CD4-positive, CD25-positive, alpha-beta regulatory T cell (primary cell): ENCODE data around the gene CARM1. TPM values are rescaled to one million over a fixed set of nuclear protein-coding genes. Genes with fewer than 3 reads are reported as not detected.
A peak's percentile ranks its signal among the peaks of the same experiment; 100 is the strongest.
"Not testable (repeated sequence)": the region's sequence is repeated elsewhere in the genome, so short reads cannot be mapped to it uniquely, and the experiment has no call there.

Experiments
- ATAC-seq, 2 donors: fragments of 150-1000 bp; cut with Tn5 transposase; one replicate each; pipeline ENCODE4 v1.10.0; 2021; ENCODE audit warnings: low read depth in 2 of 2, moderate number of reproducible peaks in 2 of 2, moderate library complexity in 1 of 2
- DNase-seq, 3 donors: peaks; one replicate each; pipeline versions ENCODE4 v3.0.0 to v3.0.0-alpha.2; 2012 to 2022; ENCODE audit warnings: mixed read lengths in 1 of 3
- H3K27ac ChIP-seq: one replicate; pipeline ENCODE4 v1.7.0; 2013; ENCODE audit warnings: mild to moderate bottlenecking, low read length; ENCODE audit not compliant: insufficient read depth, poor library complexity, severe bottlenecking
- H3K27me3 ChIP-seq: one replicate; pipeline ENCODE4 v1.7.0; 2013; ENCODE audit warnings: low read length; ENCODE audit not compliant: control insufficient read depth, insufficient read depth
- H3K36me3 ChIP-seq: one replicate; pipeline ENCODE4 v1.7.0; 2013; ENCODE audit warnings: mild to moderate bottlenecking, low read length, moderate library complexity; ENCODE audit not compliant: control insufficient read depth, insufficient read depth
- H3K4me1 ChIP-seq: 2 replicates; pipeline ENCODE4 v1.7.0; 2013; ENCODE audit warnings: mild to moderate bottlenecking, low read length; ENCODE audit not compliant: insufficient read depth, control insufficient read depth, poor library complexity, severe bottlenecking
- H3K4me3 ChIP-seq: one replicate; pipeline ENCODE4 v1.7.0; 2013; ENCODE audit warnings: low read depth, mild to moderate bottlenecking, low read length, moderate library complexity
- H3K9me3 ChIP-seq, 2 experiments: 1 replicate in 1 of 2; 2 replicates in 1 of 2; pipeline ENCODE4 v1.7.0; 2013; ENCODE audit warnings: low read length in 2 of 2, mild to moderate bottlenecking in 1 of 2, moderate library complexity in 1 of 2; ENCODE audit not compliant: control insufficient read depth in 2 of 2
- H3K27ac Mint-ChIP-seq, 3 donors: one replicate each; pipeline ENCODE4 v1.8.0; 2020 to 2022; ENCODE audit warnings: mild to moderate bottlenecking in 3 of 3, mixed read lengths in 3 of 3, moderate library complexity in 2 of 3
- H3K27me3 Mint-ChIP-seq: one replicate; pipeline ENCODE4 v1.8.0; 2022; ENCODE audit warnings: mild to moderate bottlenecking, mixed read lengths
- H3K36me3 Mint-ChIP-seq: one replicate; pipeline ENCODE4 v1.8.0; 2020; ENCODE audit warnings: mixed read lengths
- H3K4me1 Mint-ChIP-seq, 4 donors: one replicate each; pipeline ENCODE4 v1.8.0; 2020 to 2022; ENCODE audit warnings: mixed read lengths in 4 of 4, mild to moderate bottlenecking in 1 of 4
- H3K4me3 Mint-ChIP-seq, 4 donors: one replicate each; pipeline ENCODE4 v1.8.0; 2020 to 2022; ENCODE audit warnings: mild to moderate bottlenecking in 4 of 4, mixed read lengths in 4 of 4, moderate library complexity in 3 of 4
- H3K9me3 Mint-ChIP-seq, 7 donors: one replicate each; pipeline ENCODE4 v1.8.0; 2020 to 2022; ENCODE audit warnings: mixed read lengths in 7 of 7, mild to moderate bottlenecking in 3 of 7, moderate library complexity in 2 of 7
- polyA plus RNA-seq, 4 donors: library from polyadenylated mRNA; unstranded; fragments of 300-500 nt; fragmentation: Illumina TruSeq; gene quantifications; one replicate each; pipeline ENCODE4 v1.2.3, GENCODE V29; 2021
- total RNA-seq: library from RNA; stranded (reverse); gene quantifications from one replicate; pipeline ENCODE4 v1.2.3, GENCODE V29; 2022

Gene CARM1
- total and polyA plus RNA-seq, 5 donors from 2014 or later, result 0.39 to 26.0 (median 0.59) TPM

DNA sequence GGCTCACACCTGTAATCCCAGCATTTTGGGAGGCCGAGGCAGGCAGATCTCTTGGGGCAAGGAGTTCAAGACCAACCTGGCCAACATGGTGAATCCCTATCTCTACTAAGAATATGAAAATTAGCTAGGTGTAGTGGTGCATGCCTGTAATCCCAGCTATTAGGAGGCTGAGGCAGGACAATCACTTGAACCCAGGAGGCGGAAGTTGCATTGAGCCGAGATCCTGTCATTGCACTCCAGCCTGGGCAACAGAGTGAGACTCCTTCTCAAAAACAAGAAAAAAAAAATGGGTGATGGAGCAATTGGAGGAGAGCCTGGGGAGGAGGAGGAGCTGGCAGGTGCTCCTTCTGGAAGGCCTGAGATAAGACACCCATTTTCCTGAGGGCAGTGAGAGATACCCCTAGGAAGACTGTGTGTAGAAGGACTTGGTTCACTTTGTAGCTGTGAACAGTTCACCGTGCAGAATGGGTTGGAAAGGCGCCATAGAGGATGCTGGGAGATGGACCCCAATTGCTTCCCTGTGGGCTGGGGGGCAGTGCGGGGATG is 8.7 kb upstream of the CARM1 start:
- Histone ChIP-seq H3K4me3 (no peak overlapping the region), H3K9me3 (no peaks in the 10 kb centered on the region), H3K4me1 (peaks cover 7% of the 10 kb centered on the region), H3K27ac (no peak overlapping the region), H3K36me3 (no peaks in the 10 kb centered on the region), H3K27me3 (no peaks in the 10 kb centered on the region)
- Mint-ChIP-seq H3K27ac (peak overlapping the region in 1 of 3 donors; percentile 17), H3K9me3 (no peaks in the 10 kb centered on the region), H3K27me3 (no peaks in the 10 kb centered on the region), H3K36me3 (no peaks in the 10 kb centered on the region), H3K4me3 (no peak overlapping the region), H3K4me1 (peaks cover 5 to 18% (median 7%) of the 10 kb centered on the region in 4 donors)
- no peak for DNase-seq
- ATAC-seq, result no peak

DNA sequence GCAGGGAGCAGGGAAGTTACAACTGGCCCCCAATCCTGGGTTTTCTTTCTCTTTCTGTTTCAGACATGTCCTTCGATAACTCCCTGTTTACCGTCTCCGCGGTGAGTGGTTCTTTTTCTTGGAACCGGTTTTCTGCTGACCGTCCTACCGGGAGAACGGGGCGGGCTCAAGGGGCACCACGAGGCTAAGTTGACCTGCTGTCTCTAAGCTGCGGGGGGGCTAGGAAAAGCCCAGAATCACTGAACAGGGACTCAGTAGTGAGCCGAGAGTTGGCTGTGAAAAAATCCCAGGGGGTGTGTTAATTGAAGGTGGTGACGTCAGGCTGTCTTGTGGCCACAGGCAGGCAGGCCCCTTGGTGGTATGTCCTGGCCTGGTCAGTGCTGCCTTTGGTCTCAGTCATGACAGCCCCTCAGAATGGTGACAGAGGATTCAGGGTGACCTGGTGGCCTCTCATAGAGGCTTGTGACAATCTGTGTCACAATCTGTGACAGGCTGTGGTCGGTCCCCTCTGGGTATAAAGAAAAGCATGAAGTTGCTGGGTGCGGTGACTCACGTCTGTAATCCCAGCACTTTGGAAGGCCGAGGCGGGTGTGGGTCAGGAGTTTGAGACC is 8.1 kb upstream of the CARM1 start:
- no peak for ATAC-seq
- Mint-ChIP-seq H3K4me3 (no peak overlapping the region), H3K4me1 (peaks cover 6 to 23% (median 12%) of the 10 kb centered on the region in 4 donors), H3K27me3 (no peaks in the 10 kb centered on the region), H3K9me3 (no peaks in the 10 kb centered on the region), H3K36me3 (no peaks in the 10 kb centered on the region), H3K27ac (peak overlapping the region in 1 of 3 donors; percentile 62)
- Histone ChIP-seq H3K9me3 (no peaks in the 10 kb centered on the region), H3K27ac (no peak overlapping the region), H3K27me3 (no peaks in the 10 kb centered on the region), H3K4me1 (peaks cover 7% of the 10 kb centered on the region), H3K36me3 (no peaks in the 10 kb centered on the region), H3K4me3 (no peak overlapping the region)
- DNase-seq, result no peak

DNA sequence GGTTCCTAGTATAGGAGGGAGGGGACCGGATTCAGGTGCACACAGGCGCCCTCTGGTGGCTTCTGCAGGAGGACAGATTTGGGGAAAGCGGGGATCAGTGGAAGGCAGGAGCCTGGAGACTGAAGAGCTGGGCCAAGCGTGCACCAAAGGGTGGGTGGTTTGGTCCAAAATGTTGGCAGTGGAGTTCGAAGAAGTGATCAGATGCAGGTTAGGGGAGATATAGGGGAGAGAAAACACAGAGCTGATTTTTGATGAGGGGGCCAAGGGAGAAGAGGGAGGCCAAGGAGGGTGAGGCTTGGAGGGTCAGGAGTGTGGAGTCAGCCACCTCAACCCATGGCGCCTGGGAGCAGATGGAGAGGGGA is 6.8 kb upstream of the CARM1 start:
- peak; percentile 61 to 72 for ATAC-seq

DNA sequence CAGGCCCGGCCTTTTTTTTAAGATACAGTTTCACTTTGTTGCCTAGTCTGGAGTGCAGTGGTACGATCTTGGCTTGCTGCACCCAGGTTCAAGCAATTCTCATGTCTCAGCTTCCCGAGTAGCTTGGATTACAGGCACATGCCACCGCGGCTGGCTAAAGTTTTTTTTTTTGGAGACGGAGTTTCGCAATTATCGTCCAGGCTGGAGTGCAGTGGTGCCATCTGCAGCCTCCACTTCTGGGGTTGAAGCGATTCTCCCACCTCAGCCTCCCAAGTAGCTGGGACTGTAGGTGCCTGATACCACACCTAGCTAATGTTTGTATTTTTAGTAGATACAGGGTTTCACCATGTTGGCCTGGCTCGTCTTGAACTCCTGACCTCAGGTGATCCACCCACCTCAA is 4.9 kb upstream of the CARM1 start:
- H3K4me3 ChIP-seq, result no peak overlapping the region
- H3K36me3 ChIP-seq, result no peaks in the 10 kb centered on the region
- Mint-ChIP-seq H3K4me1 (peaks cover 6 to 36% (median 16%) of the 10 kb centered on the region in 4 donors), H3K27me3 (no peaks in the 10 kb centered on the region), H3K4me3 (no peak overlapping the region), H3K36me3 (no peaks in the 10 kb centered on the region), H3K27ac (no peak overlapping the region), H3K9me3 (no peaks in the 10 kb centered on the region)
- H3K9me3 ChIP-seq, result no peaks in the 10 kb centered on the region
- ATAC-seq, result no peak
- DNase-seq, result no peak
- no peak overlapping the region for H3K27ac ChIP-seq
- H3K4me1 ChIP-seq, result peaks cover 12% of the 10 kb centered on the region
- H3K27me3 ChIP-seq, result no peaks in the 10 kb centered on the region

More for the DNA sequence above, 6.8 kb upstream of the CARM1 start:
- Mint-ChIP-seq H3K4me1 (peaks cover 6 to 27% (median 16%) of the 10 kb centered on the region in 4 donors), H3K27ac (peak overlapping the region in 2 of 3 donors; percentile 15 to 36), H3K9me3 (no peaks in the 10 kb centered on the region), H3K36me3 (no peaks in the 10 kb centered on the region), H3K27me3 (no peaks in the 10 kb centered on the region), H3K4me3 (peak overlapping the region in 3 of 4 donors; percentile 1 to 78 (median 40))
- Histone ChIP-seq H3K9me3 (no peaks in the 10 kb centered on the region), H3K4me3 (no peak overlapping the region), H3K27me3 (no peaks in the 10 kb centered on the region), H3K36me3 (no peaks in the 10 kb centered on the region), H3K27ac (no peak overlapping the region), H3K4me1 (peaks cover 7% of the 10 kb centered on the region)
- peak; percentile 68 to 79 (median 69) for DNase-seq

DNA sequence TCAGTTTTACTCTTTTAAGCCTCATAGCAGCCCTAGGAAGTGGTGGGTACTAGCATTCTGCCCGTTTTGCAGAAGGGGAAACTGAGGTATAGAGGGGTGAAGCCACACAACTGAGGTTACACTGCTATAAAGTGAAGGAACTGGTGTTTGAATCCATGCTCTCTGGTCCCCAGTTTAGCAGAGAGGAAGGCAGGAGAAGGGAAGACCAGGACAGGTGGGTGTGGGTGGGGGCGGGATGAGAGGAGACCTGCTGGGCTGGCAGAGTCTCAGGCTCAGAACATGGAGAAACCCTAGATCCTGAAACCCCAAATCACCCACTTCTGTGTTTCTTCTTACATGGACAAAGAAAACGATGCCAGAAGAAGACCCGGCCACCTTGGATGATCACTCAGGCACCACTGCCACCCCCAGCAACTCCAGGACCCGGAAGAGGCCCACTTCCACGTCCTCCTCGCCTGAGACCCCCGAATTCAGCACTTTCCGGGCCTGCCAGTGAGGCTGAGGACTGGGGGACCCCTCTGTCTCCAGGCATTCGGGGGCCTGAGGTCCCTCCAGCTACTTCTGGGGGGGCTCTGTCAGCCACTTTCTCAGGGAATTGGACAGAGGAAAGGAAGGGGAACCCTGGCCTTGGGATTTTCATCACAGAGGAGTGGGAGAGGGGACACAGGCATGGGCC is 2.3 kb upstream of the CARM1 start:
- Mint-ChIP-seq H3K4me1 (peaks cover 8 to 42% (median 26%) of the 10 kb centered on the region in 4 donors), H3K9me3 (no peaks in the 10 kb centered on the region), H3K36me3 (no peaks in the 10 kb centered on the region), H3K4me3 (peak overlapping the region in 2 of 4 donors; percentile 56 to 65), H3K27ac (peak overlapping the region in 1 of 3 donors; percentile 73), H3K27me3 (peaks cover 5% of the 10 kb centered on the region)
- peaks cover 24% of the 10 kb centered on the region for H3K4me1 ChIP-seq
- no peaks in the 10 kb centered on the region for H3K36me3 ChIP-seq
- ATAC-seq, result no peak
- H3K4me3 ChIP-seq, result no peak overlapping the region
- no peaks in the 10 kb centered on the region for H3K9me3 ChIP-seq
- no peak for DNase-seq
- no peaks in the 10 kb centered on the region for H3K27me3 ChIP-seq
- H3K27ac ChIP-seq, result no peak overlapping the region

DNA sequence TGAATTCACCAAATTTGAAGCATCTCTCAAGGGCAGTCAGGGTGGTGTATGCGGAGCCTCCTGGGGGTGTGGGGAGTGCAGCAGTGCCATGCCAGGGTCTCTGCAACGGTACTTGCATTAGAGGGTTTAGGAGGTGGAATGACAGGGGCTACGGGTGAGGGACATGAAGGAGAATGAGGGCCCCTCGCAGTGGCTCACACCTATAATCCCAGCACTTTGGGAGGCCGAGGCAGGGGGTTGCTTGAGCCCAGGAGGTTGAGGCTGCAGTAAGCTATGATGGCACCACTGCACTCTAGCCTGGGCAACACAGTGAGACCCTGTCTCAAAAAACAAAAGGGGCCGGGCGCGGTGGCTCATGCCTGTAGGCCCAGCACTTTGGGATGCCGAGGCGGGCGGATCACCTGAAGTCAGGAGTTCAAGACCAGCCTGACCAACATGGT is 1.5 kb upstream of the CARM1 start:
- ATAC-seq, result not testable (repeated sequence)

DNA sequence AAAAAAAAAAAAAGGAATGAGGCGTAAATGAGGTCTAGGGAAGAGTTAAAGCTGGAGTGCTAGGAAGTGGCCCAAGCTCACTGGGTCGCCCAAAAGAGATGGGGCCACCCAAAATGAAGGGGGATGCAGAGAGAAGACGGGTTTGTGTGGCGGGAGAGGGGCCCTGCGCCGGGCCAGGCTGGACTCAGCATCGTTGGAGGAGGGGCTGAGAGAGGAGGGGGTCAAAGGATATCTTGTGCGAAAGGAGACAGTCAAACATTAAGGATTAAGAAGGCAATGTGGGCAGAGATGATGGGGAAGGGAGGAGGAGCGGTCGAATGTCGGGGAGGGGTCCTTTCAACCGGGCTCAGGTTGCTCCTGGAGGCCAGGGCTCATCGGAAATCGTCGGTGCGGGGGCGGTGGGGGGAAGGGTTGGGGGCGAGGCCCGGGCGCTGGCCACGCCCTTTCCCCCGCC is 825 bp upstream of the CARM1 start:
- H3K4me3 Mint-ChIP-seq, result peak overlapping the region; percentile 83 to 87 (median 84)
- no peaks in the 10 kb centered on the region for H3K9me3 Mint-ChIP-seq
- Histone ChIP-seq H3K36me3 (no peaks in the 10 kb centered on the region), H3K9me3 (no peaks in the 10 kb centered on the region), H3K27ac (peak overlapping the region; percentile 70), H3K4me3 (peak overlapping the region; percentile 55), H3K27me3 (no peaks in the 10 kb centered on the region), H3K4me1 (peaks cover 17% of the 10 kb centered on the region)
- peaks cover 3 to 39% (median 21%) of the 10 kb centered on the region in 4 donors for H3K4me1 Mint-ChIP-seq
- no peaks in the 10 kb centered on the region for H3K36me3 Mint-ChIP-seq
- H3K27me3 Mint-ChIP-seq, result peaks cover 5% of the 10 kb centered on the region
- DNase-seq, result no peak
- ATAC-seq, result no peak
- H3K27ac Mint-ChIP-seq, result peak overlapping the region; percentile 82 to 88 (median 83)

More for the DNA sequence above, 1.5 kb upstream of the CARM1 start:
- H3K27ac Mint-ChIP-seq, result peak overlapping the region in 1 of 3 donors; percentile 88
- H3K27me3 Mint-ChIP-seq, H3K27me3 ChIP-seq, H3K4me3 ChIP-seq, H3K9me3 ChIP-seq, H3K27ac ChIP-seq, H3K36me3 Mint-ChIP-seq, H3K9me3 Mint-ChIP-seq, DNase-seq, H3K36me3 ChIP-seq: not testable (repeated sequence)
- H3K4me1 Mint-ChIP-seq, result peaks cover 3 to 38% (median 21%) of the 10 kb centered on the region in 4 donors
- peak overlapping the region; percentile 83 to 87 (median 84) for H3K4me3 Mint-ChIP-seq
- peaks cover 17% of the 10 kb centered on the region for H3K4me1 ChIP-seq
